Heart left ventricle (tissue), 13 donors: ENCODE measurements around the gene ITPR2.

ENCODE experiments used
- POLR2A ChIP-seq, 2 donors: fragments of 450-650 bp; IDR thresholded peaks; one replicate each; pipeline ENCODE4 v1.6.1; 2017; ENCODE audit warnings: antibody characterized with exemption in 2 of 2, mild to moderate bottlenecking in 2 of 2, moderate library complexity in 2 of 2
- TF ChIP-seq, protein P1 (sequence below), 12 donors: fragments of 200-600 bp; sonication (generic) in 4 of 12; IDR thresholded peaks; one replicate each; pipeline versions ENCODE4 v1.5.0 to v1.8.0; 2018 to 2022; ENCODE audit warnings: antibody characterized with exemption in 12 of 12, mild to moderate bottlenecking in 5 of 12
- donor health status: ischemic (EF 13 %, LVEDD 7.1; RV severe dilation, severe dysfunction).
- donor health status: DM: no; HTN: yes; CAD: no.
- donor health status: DM: no; HTN: no; CAD: no.
- donor health status: ischemic (EF 25% LVEDD 6.9; RV normal size, moderate dysfunction).
- donor health status: ischemic (EF 25% LVEDD 5.7; RV mildly dilated, moderate dysfunction).
- donor health status: ischemic (EF 35%, LVEDD 5.7; RV mildly dilated, moderate dysfunction).
- donor health status: nonischemic (EF 11% LVEDD 7.7; RV severe dilation, severe dysfunction).
- donor health status: DM: yes; HTN: yes; CAD: no.
- donor health status: PGD.
- donor health status: ischemic (EF 29% LVEDD 5.4; RV normal size, mild dysfunction).
- donor health status: nonischemic (EF 23%, LVEDD 6.1; RV moderate dilation, normal function).

GRCh38 chr12:26786865-26787514, 46.0 kb downstream of the ITPR2 start:
- TF ChIP-seq, protein P1, sequence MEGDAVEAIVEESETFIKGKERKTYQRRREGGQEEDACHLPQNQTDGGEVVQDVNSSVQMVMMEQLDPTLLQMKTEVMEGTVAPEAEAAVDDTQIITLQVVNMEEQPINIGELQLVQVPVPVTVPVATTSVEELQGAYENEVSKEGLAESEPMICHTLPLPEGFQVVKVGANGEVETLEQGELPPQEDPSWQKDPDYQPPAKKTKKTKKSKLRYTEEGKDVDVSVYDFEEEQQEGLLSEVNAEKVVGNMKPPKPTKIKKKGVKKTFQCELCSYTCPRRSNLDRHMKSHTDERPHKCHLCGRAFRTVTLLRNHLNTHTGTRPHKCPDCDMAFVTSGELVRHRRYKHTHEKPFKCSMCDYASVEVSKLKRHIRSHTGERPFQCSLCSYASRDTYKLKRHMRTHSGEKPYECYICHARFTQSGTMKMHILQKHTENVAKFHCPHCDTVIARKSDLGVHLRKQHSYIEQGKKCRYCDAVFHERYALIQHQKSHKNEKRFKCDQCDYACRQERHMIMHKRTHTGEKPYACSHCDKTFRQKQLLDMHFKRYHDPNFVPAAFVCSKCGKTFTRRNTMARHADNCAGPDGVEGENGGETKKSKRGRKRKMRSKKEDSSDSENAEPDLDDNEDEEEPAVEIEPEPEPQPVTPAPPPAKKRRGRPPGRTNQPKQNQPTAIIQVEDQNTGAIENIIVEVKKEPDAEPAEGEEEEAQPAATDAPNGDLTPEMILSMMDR (IDR thresholded peaks at IDR 0.05), result no peak
- TF ChIP-seq POLR2A (IDR thresholded peaks at IDR 0.05), result no peak
